ENCODE results near the gene F7.
"Not testable (repeated sequence)": the region's sequence is repeated elsewhere in the genome, so short reads cannot be mapped to it uniquely, and the experiment has no call there.

F7 gene

DNA sequence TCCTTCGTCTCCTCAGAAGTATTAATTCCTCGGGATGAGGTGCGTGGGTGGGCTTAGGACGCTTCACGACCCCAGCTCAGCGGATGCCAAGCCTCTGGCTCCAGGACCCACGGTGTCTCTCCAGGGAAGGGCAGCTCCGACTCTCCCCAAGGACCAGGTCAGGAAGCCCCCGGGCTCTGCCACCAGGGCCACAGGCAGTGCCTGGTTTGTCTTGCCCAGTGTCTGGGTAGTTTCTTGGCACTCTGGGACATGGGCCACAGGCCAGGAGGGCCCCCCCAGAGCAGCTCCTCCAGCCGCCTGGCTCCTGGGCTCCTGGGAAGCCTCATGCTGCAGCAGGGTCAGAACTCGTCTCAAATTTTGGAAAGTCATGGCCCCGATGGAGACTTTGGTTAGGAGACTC lies 55.4 kb downstream of the F7 start:
- Histone ChIP-seq H3K36me3 (ENCODE audit: control insufficient read depth, insufficient read depth, low read length) (no peaks in the 10 kb centered on the region), H3K9me3 (ENCODE audit: control insufficient read depth, insufficient read depth, low read length) (no peaks in the 10 kb centered on the region), H3K9ac (ENCODE audit: low read depth, low read length) (no peak overlapping the region), H3K27me3 (ENCODE audit: control insufficient read depth, insufficient read depth, low read length) (no peaks in the 10 kb centered on the region), H3K4me1 (ENCODE audit: control insufficient read depth, insufficient read depth, low read length) (peaks cover 5% of the 10 kb centered on the region), H3K4me3 (ENCODE audit: low read depth, low read length) (no peak overlapping the region)

DNA sequence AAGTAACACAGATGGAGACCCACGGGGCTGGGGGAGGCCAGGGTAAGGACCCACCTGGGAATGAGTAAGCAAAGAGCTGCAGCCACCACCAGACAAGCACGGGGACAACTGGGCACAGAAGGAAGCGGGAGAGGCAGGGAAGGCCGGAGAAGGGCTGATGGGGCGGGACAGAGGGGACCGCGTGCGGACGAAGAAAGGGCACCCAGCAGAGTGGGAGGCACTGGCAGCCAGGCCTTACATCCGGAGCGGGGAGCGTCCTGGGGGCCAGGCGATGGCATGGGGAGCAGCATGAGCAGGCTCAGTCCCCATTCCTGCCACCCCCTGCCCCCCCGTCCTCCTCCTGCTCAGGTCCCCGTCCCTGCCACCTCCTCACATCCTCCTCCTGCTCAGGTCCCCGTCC lies 55.8 kb downstream of the F7 start:
- no peaks in the 10 kb centered on the region for H3K27me3 ChIP-seq (ENCODE audit: control insufficient read depth, insufficient read depth, low read length)
- H3K4me1 ChIP-seq (ENCODE audit: control insufficient read depth, insufficient read depth, low read length): peaks cover 5% of the 10 kb centered on the region
- no peak overlapping the region for H3K4me3 ChIP-seq (ENCODE audit: low read depth, low read length)
- H3K9me3 ChIP-seq (ENCODE audit: control insufficient read depth, insufficient read depth, low read length): no peaks in the 10 kb centered on the region
- H3K36me3 ChIP-seq (ENCODE audit: control insufficient read depth, insufficient read depth, low read length): peaks cover under 1% of the 10 kb centered on the region
- no peak overlapping the region for H3K9ac ChIP-seq (ENCODE audit: low read depth, low read length)

DNA sequence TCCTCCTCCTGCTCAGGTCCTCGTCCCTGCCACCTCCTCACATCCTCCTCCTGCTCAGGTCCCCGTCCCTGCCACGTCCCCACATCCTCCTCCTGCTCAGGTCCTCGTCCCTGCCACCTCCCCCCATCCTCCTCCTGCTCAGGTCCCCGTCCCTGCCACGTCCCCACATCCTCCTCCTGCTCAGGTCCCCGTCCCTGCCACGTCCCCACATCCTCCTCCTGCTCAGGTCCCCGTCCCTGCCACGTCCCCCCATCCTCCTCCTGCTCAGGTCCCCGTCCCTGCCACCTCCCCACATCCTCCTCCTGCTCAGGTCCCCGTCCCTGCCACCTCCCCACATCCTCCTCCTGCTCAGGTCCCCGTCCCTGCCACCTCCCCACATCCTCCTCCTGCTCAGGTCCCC lies 56.4 kb downstream of the F7 start:
- not testable (repeated sequence) for H3K36me3 ChIP-seq (ENCODE audit: control insufficient read depth, insufficient read depth, low read length); H3K27me3 ChIP-seq (ENCODE audit: control insufficient read depth, insufficient read depth, low read length); H3K9ac ChIP-seq (ENCODE audit: low read depth, low read length); H3K9me3 ChIP-seq (ENCODE audit: control insufficient read depth, insufficient read depth, low read length); H3K4me1 ChIP-seq (ENCODE audit: control insufficient read depth, insufficient read depth, low read length); H3K4me3 ChIP-seq (ENCODE audit: low read depth, low read length)

DNA sequence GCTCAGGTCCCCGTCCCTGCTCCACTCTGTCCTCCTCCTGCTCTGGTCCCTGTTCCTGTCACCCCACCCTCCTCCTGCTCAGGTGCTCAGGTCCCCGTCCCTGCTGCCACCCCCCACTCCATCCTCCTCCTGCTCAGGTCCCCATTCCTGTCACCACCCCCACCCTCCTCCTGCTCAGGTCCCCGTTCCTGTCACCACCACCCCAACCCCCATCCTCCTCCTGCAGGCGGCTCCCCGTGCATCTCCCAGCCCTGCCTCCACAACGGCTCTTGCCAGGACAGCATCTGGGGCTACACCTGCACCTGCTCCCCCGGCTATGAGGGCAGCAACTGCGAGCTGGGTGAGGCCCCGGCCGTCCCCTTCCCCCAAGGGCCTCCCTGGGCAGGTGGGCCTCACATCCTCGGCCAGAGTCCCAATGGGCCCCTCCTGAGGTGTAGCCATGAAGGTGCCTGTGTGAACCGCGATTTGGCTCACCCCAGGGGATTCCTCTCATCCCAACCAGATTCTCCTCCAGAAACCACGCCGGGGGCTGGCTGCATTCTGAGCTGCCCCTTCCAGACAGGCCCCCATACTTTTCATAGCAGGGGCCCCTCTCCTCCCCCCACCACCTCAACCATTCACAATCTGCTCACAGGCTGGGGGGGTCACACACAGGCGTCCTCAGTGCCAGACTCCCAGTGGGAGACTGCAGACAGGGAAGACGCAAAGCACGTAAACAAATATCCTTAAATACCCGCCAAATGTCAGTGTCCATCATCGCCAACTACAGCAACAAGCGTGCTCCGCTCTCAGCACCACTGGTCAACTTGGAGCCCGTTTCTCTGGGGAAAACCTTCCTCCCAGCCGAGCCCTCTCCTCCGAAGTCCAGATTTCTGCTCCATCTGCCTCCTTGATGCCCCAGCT lies 57.4 kb downstream of the F7 start:
- Histone ChIP-seq H3K4me1 (ENCODE audit: control insufficient read depth, insufficient read depth, low read length) (peaks cover 5% of the 10 kb centered on the region), H3K4me3 (ENCODE audit: low read depth, low read length) (no peak overlapping the region), H3K36me3 (ENCODE audit: control insufficient read depth, insufficient read depth, low read length) (peaks cover 3% of the 10 kb centered on the region), H3K27me3 (ENCODE audit: control insufficient read depth, insufficient read depth, low read length) (no peaks in the 10 kb centered on the region), H3K9me3 (ENCODE audit: control insufficient read depth, insufficient read depth, low read length) (no peaks in the 10 kb centered on the region), H3K9ac (ENCODE audit: low read depth, low read length) (no peak overlapping the region)

DNA sequence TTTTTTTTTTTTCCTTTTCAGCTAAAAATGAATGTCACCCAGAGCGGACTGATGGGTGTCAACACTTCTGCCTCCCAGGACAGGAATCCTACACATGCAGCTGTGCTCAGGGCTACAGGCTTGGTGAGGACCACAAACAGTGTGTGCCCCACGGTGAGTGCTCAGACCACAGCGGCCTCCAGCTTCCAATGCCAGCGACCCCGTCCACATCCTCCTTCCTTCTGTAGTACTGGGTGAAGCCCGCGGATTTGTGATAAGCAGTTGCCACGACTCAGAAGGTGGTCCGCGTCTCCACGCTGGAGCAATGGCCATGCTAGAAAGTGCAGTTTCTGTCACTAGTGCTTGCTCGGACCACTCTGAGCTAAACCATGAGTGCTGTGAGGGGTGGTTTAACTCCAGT lies 58.9 kb downstream of the F7 start:
- H3K9me3 ChIP-seq (ENCODE audit: control insufficient read depth, insufficient read depth, low read length): no peaks in the 10 kb centered on the region
- no peaks in the 10 kb centered on the region for H3K27me3 ChIP-seq (ENCODE audit: control insufficient read depth, insufficient read depth, low read length)
- H3K9ac ChIP-seq (ENCODE audit: low read depth, low read length): no peak overlapping the region
- H3K4me3 ChIP-seq (ENCODE audit: low read depth, low read length): no peak overlapping the region
- H3K36me3 ChIP-seq (ENCODE audit: control insufficient read depth, insufficient read depth, low read length): peaks cover 10% of the 10 kb centered on the region
- no peaks in the 10 kb centered on the region for H3K4me1 ChIP-seq (ENCODE audit: control insufficient read depth, insufficient read depth, low read length)

DNA sequence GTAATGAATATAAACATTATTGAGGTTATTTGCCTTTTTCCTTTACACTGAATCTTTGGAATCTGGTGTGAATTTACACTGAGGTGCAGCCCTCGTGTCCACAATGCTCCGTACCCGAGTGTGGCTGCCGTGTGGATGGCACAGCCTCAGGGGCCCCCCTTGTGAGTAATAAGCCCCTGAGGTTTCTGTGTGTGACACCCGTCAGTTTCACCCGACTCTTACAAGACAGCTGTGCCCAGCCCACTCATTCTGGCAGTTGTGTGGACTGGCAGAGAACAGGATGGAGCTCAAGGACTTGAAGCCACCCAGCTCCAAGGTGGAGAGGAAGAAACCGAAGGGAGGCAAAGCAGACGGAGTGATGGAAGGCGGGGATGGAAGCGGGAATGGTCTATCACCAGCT lies 60.7 kb downstream of the F7 start:
- Histone ChIP-seq H3K9me3 (ENCODE audit: control insufficient read depth, insufficient read depth, low read length) (no peaks in the 10 kb centered on the region), H3K4me3 (ENCODE audit: low read depth, low read length) (no peak overlapping the region), H3K27me3 (ENCODE audit: control insufficient read depth, insufficient read depth, low read length) (no peaks in the 10 kb centered on the region), H3K36me3 (ENCODE audit: control insufficient read depth, insufficient read depth, low read length) (peaks cover 11% of the 10 kb centered on the region), H3K9ac (ENCODE audit: low read depth, low read length) (no peak overlapping the region), H3K4me1 (ENCODE audit: control insufficient read depth, insufficient read depth, low read length) (peaks cover 4% of the 10 kb centered on the region)

DNA sequence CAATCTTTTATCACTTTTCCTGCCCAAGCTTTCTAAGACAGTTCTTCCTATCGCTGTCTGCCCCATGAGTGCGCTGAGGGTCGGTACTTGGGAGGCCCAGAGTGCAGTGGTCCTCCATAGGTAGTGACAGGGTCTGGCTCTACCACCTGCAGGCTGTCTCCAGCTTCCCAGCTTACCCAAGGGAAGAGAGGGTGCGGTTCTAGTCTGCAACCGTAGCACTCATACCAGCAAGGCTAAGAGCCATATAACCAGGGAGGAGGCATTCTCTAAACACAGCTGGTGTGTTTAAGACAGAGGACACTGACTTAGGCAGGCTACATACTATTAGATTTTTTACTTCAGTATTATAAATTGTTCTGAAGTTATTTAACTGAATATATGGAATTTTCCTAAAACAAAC lies 61.1 kb downstream of the F7 start:
- H3K9me3 ChIP-seq (ENCODE audit: control insufficient read depth, insufficient read depth, low read length): no peaks in the 10 kb centered on the region
- no peaks in the 10 kb centered on the region for H3K27me3 ChIP-seq (ENCODE audit: control insufficient read depth, insufficient read depth, low read length)
- H3K36me3 ChIP-seq (ENCODE audit: control insufficient read depth, insufficient read depth, low read length): peaks cover 14% of the 10 kb centered on the region
- peaks cover 4% of the 10 kb centered on the region for H3K4me1 ChIP-seq (ENCODE audit: control insufficient read depth, insufficient read depth, low read length)
- H3K4me3 ChIP-seq (ENCODE audit: low read depth, low read length): no peak overlapping the region
- no peak overlapping the region for H3K9ac ChIP-seq (ENCODE audit: low read depth, low read length)

DNA sequence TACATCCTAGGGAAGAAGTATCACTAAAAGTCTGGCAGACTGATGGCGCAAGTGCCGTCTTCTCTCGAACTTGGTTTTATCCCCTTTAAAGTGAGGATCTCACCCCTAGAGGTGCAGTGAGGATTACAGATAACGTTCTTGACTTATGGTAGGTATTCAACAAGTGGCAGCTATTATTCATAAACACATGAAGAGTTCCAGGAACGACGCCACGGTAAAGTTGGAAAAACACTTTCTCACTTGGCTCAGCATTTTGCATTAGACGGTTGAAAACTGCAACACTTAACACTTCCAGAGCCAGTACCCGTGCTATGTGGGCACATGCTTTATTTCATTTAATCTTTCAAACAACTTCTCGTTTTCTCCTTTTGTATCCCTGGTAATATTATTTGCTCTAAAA lies 61.6 kb downstream of the F7 start:
- Histone ChIP-seq H3K4me3 (ENCODE audit: low read depth, low read length) (no peak overlapping the region), H3K9me3 (ENCODE audit: control insufficient read depth, insufficient read depth, low read length) (no peaks in the 10 kb centered on the region), H3K27me3 (ENCODE audit: control insufficient read depth, insufficient read depth, low read length) (no peaks in the 10 kb centered on the region)

DNA sequence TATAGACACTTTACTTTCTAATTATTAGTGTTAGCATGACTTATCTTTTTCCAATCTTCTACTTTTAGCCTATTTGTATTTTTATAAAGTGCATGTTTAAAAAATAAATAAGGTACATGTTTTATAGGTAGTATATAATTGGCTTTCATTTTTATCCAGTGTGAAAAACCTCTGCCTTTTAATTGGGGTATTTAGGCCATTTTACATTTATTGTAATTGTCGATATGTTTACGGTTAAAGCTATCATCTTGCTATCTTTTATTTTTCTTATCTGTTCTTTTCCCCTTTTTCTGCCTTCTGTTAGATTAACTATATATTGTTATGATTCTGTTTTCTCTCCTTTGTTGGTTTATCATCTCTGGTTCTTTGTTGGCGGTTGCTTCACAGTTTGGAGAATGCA lies 62.0 kb downstream of the F7 start:
- peaks cover 4% of the 10 kb centered on the region for H3K4me1 ChIP-seq (ENCODE audit: control insufficient read depth, insufficient read depth, low read length)
- H3K9ac ChIP-seq (ENCODE audit: low read depth, low read length): no peak overlapping the region
- no peaks in the 10 kb centered on the region for H3K27me3 ChIP-seq (ENCODE audit: control insufficient read depth, insufficient read depth, low read length)
- no peaks in the 10 kb centered on the region for H3K9me3 ChIP-seq (ENCODE audit: control insufficient read depth, insufficient read depth, low read length)
- H3K4me3 ChIP-seq (ENCODE audit: low read depth, low read length): no peak overlapping the region
- H3K36me3 ChIP-seq (ENCODE audit: control insufficient read depth, insufficient read depth, low read length): peaks cover 17% of the 10 kb centered on the region

More for the DNA sequence above, 61.6 kb downstream of the F7 start:
- Histone ChIP-seq H3K9ac (ENCODE audit: low read depth, low read length) (no peak overlapping the region), H3K4me1 (ENCODE audit: control insufficient read depth, insufficient read depth, low read length) (peaks cover 4% of the 10 kb centered on the region), H3K36me3 (ENCODE audit: control insufficient read depth, insufficient read depth, low read length) (peaks cover 17% of the 10 kb centered on the region)

DNA sequence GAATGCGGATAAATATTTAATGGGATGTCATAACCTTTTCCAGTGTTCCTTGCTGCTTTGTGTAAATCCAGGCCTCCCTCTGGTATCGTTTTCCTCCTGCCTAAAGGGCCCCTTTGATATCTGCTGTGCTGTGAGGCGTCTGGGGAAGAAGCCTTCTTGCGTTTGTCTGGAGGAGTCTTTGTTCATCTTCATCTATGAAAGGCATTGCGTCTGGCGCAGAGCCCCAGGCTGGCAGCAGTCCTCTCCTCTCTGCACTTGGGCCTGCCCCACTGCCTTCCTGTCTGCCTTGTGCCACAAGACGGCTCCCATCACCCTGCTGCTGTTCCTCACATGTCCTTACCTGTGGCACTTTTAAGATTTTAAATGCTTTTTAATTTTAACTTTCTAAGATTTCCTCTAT lies 62.6 kb downstream of the F7 start:
- Histone ChIP-seq H3K27me3 (ENCODE audit: control insufficient read depth, insufficient read depth, low read length) (no peaks in the 10 kb centered on the region), H3K9me3 (ENCODE audit: control insufficient read depth, insufficient read depth, low read length) (no peaks in the 10 kb centered on the region), H3K9ac (ENCODE audit: low read depth, low read length) (no peak overlapping the region), H3K36me3 (ENCODE audit: control insufficient read depth, insufficient read depth, low read length) (peaks cover 17% of the 10 kb centered on the region), H3K4me1 (ENCODE audit: control insufficient read depth, insufficient read depth, low read length) (peaks cover 4% of the 10 kb centered on the region), H3K4me3 (ENCODE audit: low read depth, low read length) (no peak overlapping the region)

DNA sequence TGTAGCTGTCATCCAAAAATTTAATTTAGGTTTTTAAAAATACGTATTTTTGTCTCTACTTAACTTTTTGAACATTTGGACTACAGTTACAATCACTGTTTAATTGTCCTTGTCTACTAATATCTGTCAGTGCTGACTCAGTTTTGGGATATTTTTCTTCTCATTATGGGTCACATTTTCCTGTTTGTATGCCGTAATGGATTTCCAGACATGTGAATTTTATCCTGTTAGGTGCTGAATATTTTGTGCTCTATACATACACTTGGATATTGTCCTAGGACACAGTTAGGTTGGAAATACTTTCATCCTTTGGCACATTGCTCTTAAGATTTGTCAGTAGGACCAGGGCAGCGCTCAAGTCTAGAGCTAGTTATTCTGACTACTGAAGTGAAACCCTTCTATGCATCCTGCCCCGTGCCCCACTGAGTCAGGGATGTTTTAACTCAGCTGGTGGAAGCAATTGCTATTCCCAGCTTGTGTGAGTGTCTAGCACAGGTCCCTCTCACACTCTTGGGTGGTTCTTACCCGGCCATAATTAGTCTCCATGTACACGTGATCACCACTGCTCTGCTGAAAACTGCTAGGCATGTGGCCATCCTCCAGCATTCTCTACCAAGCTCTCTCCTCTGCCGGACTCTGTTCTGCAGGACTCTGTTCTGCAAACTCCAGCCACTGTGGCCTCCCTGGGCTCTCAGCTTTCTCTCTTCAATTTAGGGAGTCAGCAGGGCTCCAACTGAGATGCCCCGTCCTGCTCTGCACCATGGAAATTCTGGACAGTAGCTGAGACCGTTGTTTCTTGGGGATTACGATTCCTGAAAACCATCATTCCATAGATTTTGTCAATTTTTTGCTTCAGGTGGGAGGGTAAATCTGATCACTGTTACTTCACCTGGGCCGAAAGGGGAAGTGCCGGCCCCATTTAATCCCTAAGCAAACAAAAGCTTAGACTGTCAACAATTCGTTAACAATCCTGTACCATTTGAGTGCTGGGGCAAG lies 64.0 kb downstream of the F7 start:
- Histone ChIP-seq H3K9me3 (ENCODE audit: control insufficient read depth, insufficient read depth, low read length) (no peaks in the 10 kb centered on the region), H3K27me3 (ENCODE audit: control insufficient read depth, insufficient read depth, low read length) (no peaks in the 10 kb centered on the region), H3K4me1 (ENCODE audit: control insufficient read depth, insufficient read depth, low read length) (peaks cover 4% of the 10 kb centered on the region), H3K36me3 (ENCODE audit: control insufficient read depth, insufficient read depth, low read length) (peaks cover 17% of the 10 kb centered on the region), H3K9ac (ENCODE audit: low read depth, low read length) (no peak overlapping the region), H3K4me3 (ENCODE audit: low read depth, low read length) (no peak overlapping the region)

Data from iPS-15b (cell line).